Left renal cortex interstitium (tissue), 4 donors: Measurements from ENCODE around the gene UFD1. TPM values are rescaled to one million over a fixed set of nuclear protein-coding genes. Genes with fewer than 3 reads are reported as not detected.

Experiments
- DNase-seq, 4 donors: peaks; one replicate each; pipeline ENCODE4 v3.0.0-alpha.2; 2013; ENCODE audit warnings: low read depth in 4 of 4, low spot score in 2 of 4, missing footprints in 1 of 4
- polyA plus RNA-seq, 4 donors: library from polyadenylated mRNA; unstranded; fragments of 120-200 nt; gene quantifications; one replicate each; pipeline ENCODE4 v1.2.1, GENCODE V29; 2013; ENCODE audit not compliant: insufficient read length in 4 of 4

Gene UFD1
- polyA plus RNA-seq, 4 donors = 58.2 to 67.9 (median 67.3) TPM

DNA sequence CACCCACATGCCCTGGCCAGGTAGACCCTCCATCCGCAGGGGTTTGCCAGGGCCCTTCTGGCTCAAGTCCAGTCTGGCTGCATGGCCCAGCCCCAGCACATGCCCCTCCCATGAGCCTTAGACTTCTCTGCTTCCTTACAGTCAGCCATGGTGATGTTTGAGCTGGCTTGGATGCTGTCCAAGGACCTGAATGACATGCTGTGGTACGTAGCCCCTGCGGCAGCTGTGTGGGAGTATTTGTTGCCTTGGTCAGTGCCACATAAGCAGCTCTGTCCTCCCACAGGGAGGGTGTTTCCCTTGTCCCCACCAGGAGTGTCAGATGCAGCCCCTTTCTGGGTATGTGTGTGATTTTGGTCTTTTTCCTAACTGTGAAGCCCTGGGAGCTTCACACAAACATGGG lies 18.3 kb upstream of the UFD1 start:
- no peak for DNase-seq

DNA sequence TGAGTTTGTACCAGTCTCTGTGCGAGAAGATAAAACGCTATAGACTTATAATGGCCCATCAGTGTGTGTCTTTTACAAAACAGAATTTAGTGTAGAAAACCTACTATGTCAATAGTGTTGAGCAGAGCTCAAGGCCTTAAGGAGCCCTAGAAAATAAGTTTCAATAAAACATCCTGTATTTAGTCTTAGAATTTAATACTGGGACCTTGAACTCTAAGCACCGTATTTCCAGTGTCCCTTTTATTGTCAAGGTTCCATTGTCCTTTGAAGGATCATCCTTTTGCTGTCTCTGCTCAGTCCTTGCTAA lies 17.3 kb upstream of the UFD1 start:
- no peak for DNase-seq

DNA sequence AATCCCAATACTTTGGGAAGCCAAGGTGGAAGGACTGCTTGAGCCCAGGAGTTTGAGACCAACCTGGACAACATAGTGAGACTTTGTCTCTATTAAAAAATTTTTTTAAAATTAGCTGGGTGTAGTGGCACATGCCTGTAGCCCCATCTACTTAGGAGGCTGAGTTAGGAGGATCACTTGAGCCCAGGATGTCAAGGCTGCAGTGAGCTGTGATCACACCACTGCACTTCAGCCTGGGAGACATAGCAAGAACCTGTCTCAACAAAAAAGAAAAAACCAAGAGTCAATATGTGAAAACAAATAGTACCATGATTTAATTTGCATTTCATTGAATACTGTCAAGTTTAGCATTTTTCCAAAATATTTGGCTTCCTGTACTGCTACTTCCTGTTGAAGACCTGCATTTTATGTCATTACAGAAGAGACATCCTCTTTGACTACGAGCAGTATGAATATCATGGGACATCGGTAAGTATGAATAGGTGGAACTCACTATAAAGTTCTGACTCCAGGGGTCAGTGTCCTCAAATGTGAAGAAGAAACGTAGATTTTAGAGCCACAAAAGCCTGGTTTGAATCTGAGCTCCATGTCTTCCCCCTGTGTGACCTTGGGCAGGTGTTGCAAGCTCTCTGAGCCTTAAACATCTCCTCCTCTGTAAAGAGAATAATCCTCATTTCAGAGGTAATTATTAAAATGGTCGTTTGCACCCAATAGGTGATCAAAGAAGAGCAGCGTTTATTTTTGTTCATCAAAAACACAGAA lies 16.8 kb upstream of the UFD1 start:
- DNase-seq = no peak

DNA sequence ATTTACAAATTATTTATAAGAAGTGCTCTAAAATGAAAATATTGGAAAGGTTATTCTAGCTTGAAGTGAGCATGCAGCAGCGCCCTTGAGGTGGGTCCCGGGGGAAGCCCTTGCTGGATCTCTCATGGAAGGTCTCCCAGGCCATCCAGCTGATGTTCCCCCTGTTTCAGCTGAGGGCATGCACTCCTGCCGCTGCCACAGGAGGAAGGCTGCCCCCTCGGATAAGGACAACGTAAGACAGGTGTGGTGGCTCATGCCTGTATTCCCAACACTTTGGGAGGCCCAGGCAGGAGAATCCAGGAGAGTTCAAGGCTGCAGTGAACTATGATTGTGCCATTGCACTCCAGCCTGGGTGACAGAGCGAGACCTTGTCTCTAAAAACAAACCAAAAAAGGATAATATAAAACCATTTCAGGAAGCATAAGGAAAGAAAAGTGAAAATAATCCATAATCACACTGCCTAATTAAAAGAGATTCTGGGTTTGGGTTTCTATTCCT lies 15.7 kb upstream of the UFD1 start:
- no peak for DNase-seq

DNA sequence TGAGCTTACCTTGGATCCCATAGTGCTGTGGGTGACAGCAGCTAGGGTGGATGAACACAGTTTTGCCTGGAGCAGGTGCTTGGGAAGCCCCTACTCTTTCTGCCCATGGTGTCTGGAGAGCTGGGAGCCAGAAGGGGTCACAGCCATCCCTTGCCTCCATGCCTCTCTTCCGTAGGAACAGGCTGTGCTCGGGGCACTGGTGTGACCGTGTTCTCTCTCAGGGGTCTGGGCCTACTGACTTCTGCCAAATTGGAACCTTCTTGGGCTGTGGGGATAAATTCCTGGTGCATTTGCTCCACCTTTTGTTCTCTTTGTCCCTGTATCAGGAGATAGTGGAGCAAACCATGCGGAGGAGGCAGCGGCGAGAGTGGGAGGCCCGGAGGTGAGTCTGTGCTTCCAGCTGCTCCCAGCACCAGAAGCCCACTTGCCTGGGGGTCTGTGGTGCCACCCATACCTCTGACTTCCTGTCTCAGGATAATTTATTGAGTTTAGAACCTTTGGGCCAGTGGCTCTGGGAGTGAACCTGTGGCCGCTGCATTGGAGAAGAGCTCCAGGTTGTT lies 15.1 kb upstream of the UFD1 start:
- no peak for DNase-seq

DNA sequence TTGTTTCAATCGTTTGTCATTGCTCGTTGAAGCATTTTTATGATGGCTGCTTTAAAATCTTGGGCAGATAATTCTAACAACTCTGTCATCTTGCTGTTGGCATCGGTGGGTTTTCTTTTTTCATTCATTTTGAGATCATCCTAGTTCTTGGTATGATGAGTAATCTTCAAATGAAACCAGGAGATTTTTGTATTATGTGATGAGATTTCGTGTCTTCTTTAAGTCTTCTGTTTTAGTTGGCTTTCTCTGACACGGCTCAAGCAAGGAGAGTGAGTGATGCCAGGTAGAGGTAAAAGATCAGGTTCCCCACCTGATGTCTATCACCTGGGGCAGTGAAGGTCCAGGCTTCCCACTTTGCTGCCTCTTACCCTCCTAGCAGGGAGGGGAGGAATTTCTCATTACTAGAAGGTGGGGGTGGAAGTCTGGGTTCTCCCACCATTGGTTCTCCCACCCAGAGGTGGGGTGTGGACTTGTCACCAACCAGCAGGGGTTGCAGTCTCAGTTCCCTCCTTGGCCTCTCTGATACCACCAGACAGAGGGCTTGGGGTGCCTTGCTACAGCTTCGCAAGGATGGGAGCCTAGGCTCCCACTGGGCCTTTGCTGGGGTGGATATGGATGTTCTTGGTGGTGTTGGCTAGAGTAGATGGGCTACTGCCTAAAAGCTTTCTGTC lies 13.6 kb upstream of the UFD1 start:
- no peak for DNase-seq

DNA sequence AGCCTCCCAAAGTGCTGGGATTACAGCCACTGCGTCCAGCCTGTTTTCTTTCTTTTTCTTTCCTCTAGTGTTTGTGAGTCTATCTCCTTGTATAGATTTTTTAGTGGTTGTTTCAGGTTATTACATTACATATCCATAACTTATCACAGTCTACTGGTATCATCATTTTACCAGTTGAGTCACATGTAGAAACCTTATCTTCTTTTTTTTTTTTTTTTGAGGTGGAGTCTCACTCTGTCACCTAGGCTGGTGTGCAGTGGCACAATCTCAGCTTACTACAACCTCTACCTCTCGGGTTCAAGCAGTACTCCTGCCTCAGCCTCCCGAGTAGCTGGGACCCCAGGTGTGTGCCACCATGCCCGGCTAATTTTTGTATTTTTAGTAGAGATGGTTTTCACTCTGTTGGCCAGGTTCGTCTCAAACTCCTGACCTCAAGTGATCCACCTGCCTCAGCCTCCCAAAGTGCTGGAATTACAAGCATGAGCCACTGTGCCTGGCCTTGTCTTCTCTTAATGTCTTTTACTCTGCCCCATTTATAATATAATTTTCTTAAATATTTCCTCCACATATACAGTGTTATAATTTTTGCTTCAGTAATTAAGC lies 11.7 kb upstream of the UFD1 start:
- DNase-seq = no peak

DNA sequence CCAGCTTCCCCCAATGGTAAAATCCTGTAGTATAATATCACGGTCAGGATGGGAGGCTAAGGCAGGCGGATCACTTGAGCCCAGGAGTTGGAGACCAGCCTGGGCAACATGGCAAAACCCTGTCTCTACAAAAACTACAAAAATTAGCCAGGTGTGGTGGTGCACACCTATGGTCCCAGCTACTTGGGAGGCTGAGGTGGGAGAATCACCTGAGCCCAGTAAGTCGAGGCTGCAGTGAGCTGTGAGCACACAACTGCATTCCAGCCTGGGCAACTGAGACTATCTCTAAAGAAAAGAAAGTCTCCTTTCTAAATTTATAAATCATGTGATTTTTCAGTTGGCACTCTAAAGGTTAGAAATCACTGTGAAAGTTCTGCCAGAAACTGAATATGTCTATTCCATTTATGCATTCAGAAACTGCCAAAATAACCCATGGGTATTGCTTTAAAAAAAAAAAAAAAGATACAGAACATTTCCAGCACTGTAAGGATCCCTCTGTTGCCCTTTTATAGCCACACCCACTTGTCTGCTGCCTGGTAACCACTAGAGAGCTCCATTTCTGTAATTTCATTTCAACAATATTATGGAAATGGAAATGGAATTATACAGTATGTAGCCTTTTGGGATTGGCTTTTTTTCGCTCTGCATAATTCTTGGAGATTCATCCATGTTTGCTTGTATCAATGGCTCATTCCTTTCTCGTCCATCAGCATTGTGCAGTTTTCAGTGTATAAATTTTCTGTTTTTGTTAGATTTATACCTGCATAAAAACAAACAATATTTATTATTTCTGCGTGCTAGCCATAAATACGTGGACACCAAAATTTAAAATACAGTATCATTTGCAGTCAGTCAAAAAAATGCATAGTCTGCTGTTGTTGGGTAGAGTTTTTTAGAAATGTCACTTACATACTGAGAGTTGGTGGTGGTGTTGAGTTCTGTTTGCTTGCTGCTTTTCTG lies 10.2 kb upstream of the UFD1 start:
- DNase-seq = no peak

DNA sequence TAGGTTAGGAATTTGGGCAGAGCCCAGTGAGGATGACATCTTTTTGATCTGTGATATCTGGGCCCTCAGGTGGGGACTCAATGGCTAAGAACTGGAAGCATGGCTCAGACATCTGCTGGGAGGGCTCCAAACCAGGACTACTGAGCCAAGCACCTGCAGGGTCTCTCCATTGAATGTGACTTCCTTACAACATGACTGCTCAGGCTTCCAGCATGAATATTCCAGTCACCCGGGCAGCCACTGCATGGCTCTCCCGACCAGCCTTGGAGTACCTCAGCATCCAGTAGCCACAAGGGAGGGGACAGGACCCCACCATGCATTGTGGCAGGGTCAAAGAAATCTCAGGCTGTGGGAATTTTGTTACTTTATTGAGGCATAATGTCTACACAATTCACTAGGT lies 9.3 kb upstream of the UFD1 start:
- DNase-seq = no peak

DNA sequence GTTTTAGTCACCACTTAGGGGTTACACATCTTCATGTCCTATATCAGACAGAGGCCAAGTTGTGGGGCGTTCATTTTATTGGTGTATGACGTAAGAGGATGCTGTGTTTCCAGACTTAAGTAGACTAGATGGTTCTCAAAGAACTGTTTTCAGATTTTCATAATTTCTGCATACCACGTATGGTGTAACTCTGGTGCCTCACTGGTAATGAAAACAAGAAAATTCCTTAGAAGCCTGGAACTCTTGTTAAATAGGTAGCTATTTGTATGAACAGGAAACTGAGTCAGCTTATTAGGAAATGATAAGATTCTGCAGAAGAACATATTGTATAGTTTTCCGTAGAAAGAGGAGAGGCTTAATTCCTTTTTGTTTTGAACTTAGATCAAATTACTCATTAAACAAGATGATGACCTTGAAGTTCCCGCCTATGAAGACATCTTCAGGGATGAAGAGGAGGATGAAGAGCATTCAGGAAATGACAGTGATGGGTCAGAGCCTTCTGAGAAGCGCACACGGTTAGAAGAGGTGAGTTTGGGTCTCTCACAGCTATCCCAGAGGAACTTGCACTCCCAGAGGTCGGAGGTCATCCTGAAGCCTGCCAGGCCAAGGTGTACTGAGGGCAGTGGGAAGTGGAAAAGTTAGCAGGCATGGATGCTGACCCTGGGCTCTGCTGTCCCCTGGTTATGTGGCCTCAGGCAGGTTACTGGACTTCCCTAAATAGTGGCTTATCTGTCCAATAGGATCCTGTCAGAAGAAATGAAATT lies 4.7 kb upstream of the UFD1 start:
- no peak for DNase-seq

DNA sequence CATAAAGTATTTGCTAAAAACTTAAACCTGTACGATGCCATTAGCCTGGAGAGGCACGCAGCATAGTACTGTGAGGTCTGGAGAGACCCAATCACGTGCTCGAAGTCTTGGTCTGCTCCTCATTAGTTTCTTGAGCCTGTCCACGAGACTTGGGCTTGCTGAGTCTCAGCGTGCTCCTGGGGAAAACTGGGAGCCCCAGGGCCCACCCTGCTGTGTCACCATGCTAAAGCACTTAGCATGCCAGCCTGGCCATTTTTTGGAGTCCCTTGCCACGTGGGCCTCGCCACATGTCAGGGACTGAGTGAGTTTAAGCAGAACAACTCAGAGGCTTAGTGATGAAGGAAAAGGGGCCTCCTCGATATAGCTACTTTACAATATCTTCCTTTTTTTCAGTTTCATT lies 3.3 kb upstream of the UFD1 start:
- DNase-seq = no peak

DNA sequence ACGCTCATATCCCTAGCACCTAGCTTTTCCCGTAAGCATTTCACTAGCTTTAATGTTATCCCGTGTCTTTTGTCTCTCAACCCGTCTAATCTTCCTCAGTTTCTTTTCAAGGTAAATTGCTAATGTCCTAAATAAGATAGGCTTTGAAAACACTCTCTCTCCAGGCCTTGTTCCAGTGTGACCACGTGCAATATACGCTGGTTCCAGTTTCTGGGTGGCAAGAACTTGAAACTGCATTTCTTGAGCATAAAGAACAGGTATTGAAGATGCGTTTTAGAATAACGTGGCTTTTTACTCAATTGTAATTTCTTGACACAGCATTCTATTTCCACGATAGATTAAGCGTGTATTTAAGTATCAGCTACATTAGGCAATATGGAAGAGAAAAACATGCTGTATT lies 1.8 kb upstream of the UFD1 start:
- DNase-seq = no peak

DNA sequence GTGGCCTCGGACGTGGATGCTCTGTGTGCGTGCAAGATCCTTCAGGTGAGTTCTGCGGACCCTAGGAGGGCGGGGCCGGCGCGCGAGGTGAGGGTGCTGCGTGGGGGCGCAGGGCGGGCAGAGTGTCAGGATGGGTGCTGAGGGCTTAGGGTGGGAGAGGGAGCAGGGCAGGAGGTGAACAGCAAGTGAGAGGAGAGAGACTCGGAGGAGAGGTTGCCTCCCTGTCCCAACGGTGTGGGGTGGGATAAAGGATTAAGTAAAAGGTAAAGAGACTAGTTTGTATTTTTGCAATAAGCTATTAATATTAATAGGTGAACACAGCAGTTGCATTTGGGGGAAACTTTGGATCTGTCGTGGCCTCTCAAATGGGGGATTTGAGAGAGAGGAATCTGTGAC lies 1.2 kb upstream of the UFD1 start:
- DNase-seq = no peak

DNA sequence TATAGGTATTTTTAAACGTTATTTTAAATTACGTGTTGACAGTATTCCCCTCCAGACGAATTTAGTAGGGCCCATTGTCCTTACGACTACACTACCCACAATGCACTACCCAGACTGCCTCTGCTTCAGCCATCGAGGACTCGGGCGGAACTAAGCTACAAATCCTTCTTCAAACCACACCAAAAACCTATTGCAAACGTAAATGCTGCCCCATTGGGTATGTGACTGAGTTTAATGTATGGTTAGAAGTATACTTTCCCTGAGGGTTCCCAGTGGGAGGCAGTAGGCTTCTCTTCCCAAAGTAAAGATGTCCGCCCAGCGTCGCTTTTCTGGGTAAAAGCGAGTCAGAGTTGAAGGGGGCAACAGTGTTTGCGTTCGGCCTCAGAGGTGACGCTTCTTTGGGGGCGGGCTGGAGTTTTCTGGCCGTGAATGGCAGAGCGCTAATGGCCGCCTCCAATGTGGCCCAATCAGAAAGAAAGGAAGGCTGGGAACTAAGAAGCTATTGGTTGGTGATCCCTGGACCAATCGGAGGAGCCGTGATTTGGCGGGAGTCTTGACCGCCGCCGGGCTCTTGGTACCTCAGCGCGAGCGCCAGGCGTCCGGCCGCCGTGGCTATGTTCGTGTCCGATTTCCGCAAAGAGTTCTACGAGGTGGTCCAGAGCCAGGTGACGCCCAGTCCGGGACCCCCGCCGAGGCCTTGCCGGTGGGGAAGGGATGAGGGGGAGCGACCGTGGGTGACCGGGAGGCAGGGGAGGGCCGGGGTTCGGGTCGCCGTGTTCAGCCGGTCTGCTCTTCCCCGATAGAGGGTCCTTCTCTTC lies 571 bp upstream of the UFD1 start, which contains the start of gene CDC45:
Gene CDC45, plus strand, starts transcription at position 566 of the 818 bp plus-strand sequence. Its CDS starts 49 bp downstream, at position 615.
- peak; percentile 95 to 100 (median 96) for DNase-seq

DNA sequence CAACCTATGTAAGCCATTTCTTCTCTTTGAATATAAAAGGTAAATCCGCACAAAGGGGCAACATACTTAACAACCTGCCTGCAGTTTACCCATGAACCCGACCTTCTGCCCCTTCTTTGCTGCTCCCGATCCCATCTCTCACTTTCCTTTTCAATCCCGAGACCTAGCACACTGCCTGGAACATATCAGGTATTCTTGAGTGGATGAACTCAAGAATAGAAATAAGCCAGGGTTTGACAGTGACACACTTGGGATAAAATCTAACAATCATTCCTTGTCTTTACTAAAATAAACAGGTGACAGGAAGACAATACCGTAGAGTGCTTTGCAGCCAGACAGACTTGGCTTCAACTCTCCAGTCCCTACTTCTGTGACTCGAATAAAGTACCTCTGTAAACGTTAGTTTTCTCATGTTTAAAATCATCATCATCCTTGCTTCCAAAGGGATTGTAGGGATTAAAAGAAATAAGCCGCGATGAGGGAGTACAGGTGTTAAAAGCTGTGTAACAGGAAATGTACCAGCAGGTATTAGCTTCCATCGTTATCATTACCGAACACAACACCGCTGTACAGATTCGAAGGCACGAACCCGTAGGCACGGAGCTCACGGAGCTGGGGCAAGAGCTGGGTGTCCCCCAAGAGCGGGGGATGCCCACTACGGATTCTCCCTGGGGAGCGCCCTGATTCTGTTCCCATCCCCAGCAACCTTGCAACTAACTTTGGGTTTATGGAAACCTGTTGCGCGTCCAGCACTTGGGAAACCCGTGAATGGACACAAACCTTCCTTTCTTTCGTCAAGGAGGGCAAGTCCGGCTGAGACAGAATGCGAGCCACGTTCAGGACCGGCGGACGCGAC lies 720 bp downstream of the UFD1 start:
- no peak for DNase-seq

DNA sequence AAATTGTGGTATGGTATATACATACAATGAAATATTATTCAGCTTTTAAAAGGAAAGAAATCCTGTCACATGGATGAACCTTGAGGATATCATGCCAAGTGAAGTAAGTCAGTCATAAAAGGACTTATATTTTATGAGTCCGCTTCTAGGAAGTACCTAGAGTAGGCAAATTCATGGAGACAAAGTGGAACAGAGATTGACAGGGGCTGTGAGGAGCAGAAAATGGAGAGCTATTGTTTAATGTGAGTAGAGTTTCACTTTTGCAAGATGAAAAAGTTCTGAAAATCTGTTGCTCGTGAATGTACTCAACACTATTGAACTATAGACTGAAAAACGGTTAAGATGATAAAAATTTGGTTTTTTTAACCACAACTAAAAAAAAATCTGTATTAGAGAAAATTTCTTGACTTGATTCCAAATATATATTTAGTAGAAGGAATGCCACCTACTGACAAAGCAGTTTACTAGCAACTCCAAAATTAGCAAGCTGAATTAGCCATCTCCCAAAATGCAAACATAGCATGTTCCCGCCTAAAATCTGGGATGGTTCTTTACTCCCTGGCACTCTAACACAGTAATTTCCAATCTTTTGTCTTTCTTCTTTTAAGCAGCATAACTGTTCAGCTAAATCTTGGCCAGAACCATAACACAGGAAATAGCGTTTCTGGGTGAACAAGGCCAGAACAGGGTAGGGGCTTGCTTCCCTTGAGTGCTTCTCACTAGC lies 1.5 kb downstream of the UFD1 start:
- no peak for DNase-seq

DNA sequence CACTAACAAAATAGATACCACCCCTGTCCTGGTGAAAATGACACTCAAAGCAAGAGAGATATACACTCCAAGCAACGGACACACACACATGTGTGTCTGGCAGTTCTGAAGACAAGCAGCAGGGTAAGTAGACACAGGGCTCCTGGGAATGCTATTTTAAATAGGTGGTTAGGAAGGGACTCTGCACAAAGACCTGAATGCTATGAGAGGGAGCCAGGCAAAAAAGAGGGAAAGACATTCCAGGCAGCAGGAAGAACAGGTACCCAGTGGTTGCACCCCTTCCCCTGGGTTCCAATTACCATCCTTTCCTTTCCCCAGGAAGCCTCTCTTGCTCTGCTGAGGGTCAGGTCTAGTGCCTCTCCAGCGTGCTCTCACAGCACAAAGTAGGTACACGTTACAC lies 3.0 kb downstream of the UFD1 start:
- no peak for DNase-seq
